Kidney (tissue), 14 donors: ENCODE measurements around the gene OLFML3. TPM values are rescaled to one million over a fixed set of nuclear protein-coding genes. Genes with fewer than 3 reads are reported as not detected.
"Not testable (repeated sequence)": the region's sequence is repeated elsewhere in the genome, so short reads cannot be mapped to it uniquely, and the experiment has no call there.

Experiments
- DNase-seq, 5 donors: peaks; one replicate each; pipeline ENCODE4 v3.0.0-alpha.2; 2013 to 2020
- FAIRE-seq: peaks from 2 replicates; lab custom pipeline; 2012; peaks lifted over from hg19 to GRCh38; lab: Jason Lieb, UNC
- H3K27ac ChIP-seq, 2 donors: one replicate each; pipeline ENCODE4 v1.7.0; 2013; ENCODE audit warnings: low read depth in 2 of 2, low read length in 2 of 2, inconsistent platforms in 1 of 2
- H3K27me3 ChIP-seq: one replicate; pipeline ENCODE4 v1.7.1; 2013; ENCODE audit warnings: low read length, inconsistent platforms; ENCODE audit not compliant: control insufficient read depth, insufficient read depth
- H3K36me3 ChIP-seq, 3 donors: one replicate each; pipeline versions ENCODE4 v1.7.0 to v1.7.1; 2013; ENCODE audit warnings: low read length in 3 of 3, control low read depth in 1 of 3, inconsistent platforms in 1 of 3; ENCODE audit not compliant: insufficient read depth in 3 of 3, control insufficient read depth in 2 of 3
- H3K4me1 ChIP-seq, 3 donors: one replicate each; pipeline versions ENCODE4 v1.7.0 to v1.7.1; 2013; ENCODE audit warnings: low read length in 3 of 3, inconsistent platforms in 1 of 3, low read depth in 1 of 3; ENCODE audit not compliant: control insufficient read depth in 2 of 3, insufficient read depth in 2 of 3
- H3K4me3 ChIP-seq, 3 donors: one replicate each; pipeline versions ENCODE4 v1.7.0 to v1.8.1; 2013; ENCODE audit warnings: low read length in 3 of 3, control low read depth in 1 of 3, inconsistent platforms in 1 of 3
- H3K9ac ChIP-seq, 3 donors: one replicate each; pipeline versions ENCODE4 v1.7.0 to v1.7.1; 2013; ENCODE audit warnings: low read length in 3 of 3, control low read depth in 1 of 3, inconsistent platforms in 1 of 3
- H3K9me3 ChIP-seq, 3 donors: one replicate each; pipeline versions ENCODE4 v1.7.0 to v1.7.1; 2013; ENCODE audit warnings: low read length in 3 of 3, control low read depth in 1 of 3, inconsistent platforms in 1 of 3; ENCODE audit not compliant: control insufficient read depth in 2 of 3, insufficient read depth in 1 of 3
- CTCF ChIP-seq: IDR thresholded peaks from 3 replicates; pipeline ENCODE4 v1.5.1; 2012; ENCODE audit warnings: mild to moderate bottlenecking, moderate library complexity, borderline replicate concordance; ENCODE audit not compliant: insufficient read depth; ENCODE audit errors: extremely low read depth
- intact Hi-C: fragments of 100-400 bp; cut with DNase I; formaldehyde crosslinking; loops from one replicate; pipeline ENCODE4 v1.11.1; 2022
- polyA plus RNA-seq: library from polyadenylated mRNA; stranded (reverse); fragments of 350-450 nt; fragmentation: Illumina TruSeq; extraction: RNeasy Lipid Tissue Mini Kit (QIAGEN cat#74804); gene quantifications from one replicate; pipeline ENCODE4 v1.2.3, GENCODE V29; 2014; ENCODE audit warnings: low read depth, low replicate concordance; ENCODE audit not compliant: insufficient read depth
- total RNA-seq: library from RNA; stranded (reverse); fragmentation: NEBNext Ultra II Directional; extraction: Animal tissue kit (Norgen Biotek cat#: 25700); gene quantifications from one replicate; pipeline ENCODE4 v1.2.1, GENCODE V29; 2021
- donor health status: control.
- donor health status: control.
- donor health status: control.
- donor health status: control.
- donor health status: control.
- donor health status: DM: yes; HTN: yes; CAD: no.
- donor health status: Normal renal cell carcinoma (clear cell type).

The OLFML3 gene
- total and polyA plus RNA-seq, 2 donors from 2014 or later, result 13.5 to 22.9 TPM

- no peak overlapping the region for H3K27ac ChIP-seq
- H3K27me3 ChIP-seq, result no peaks in the 10 kb centered on the region
- H3K9me3 ChIP-seq, result no peaks in the 10 kb centered on the region
- no peaks in the 10 kb centered on the region for H3K36me3 ChIP-seq
- H3K9ac ChIP-seq, result no peak overlapping the region
- no peak for TF ChIP-seq CTCF
- intact Hi-C loops, result no loop called here
- H3K4me1 ChIP-seq, result no peaks in the 10 kb centered on the region
- no peak overlapping the region for H3K4me3 ChIP-seq
- peak in 3 of 5 donors; percentile 37 to 69 (median 51) for DNase-seq
- no peak for FAIRE-seq
These were observed 24.2 kb downstream of the OLFML3 start for GRCh38 chr1:114003431-114003830.

- H3K36me3 ChIP-seq, DNase-seq, H3K27me3 ChIP-seq, H3K9me3 ChIP-seq, intact Hi-C loops, H3K4me1 ChIP-seq, FAIRE-seq, H3K27ac ChIP-seq, H3K4me3 ChIP-seq, H3K9ac ChIP-seq: not testable (repeated sequence)
These were observed 27.6 kb downstream of the OLFML3 start for GRCh38 chr1:114006825-114007224.

GRCh38 chr1:114008480-114008941, 29.2 kb downstream of the OLFML3 start:
- no peaks in the 10 kb centered on the region for H3K4me1 ChIP-seq
- H3K36me3 ChIP-seq, result no peaks in the 10 kb centered on the region
- no peaks in the 10 kb centered on the region for H3K9me3 ChIP-seq
- no peak for TF ChIP-seq CTCF
- no peak overlapping the region for H3K4me3 ChIP-seq
- FAIRE-seq, result no peak
- H3K9ac ChIP-seq, result no peak overlapping the region
- no peak overlapping the region for H3K27ac ChIP-seq
- no peaks in the 10 kb centered on the region for H3K27me3 ChIP-seq
- DNase-seq, result no peak
- intact Hi-C loops, result no loop called here

- no peak for TF ChIP-seq CTCF
- no peaks in the 10 kb centered on the region for H3K9me3 ChIP-seq
- H3K27me3 ChIP-seq, result no peaks in the 10 kb centered on the region
- H3K27ac ChIP-seq, result no peak overlapping the region
- H3K4me3 ChIP-seq, result no peak overlapping the region
- intact Hi-C loops, result no loop called here
- FAIRE-seq, result no peak
- H3K9ac ChIP-seq, result no peak overlapping the region
- H3K4me1 ChIP-seq, result no peaks in the 10 kb centered on the region
- DNase-seq, result no peak
- H3K36me3 ChIP-seq, result no peaks in the 10 kb centered on the region
These were observed 29.7 kb downstream of the OLFML3 start for GRCh38 chr1:114008993-114009392.
